A549 treated with GW870086 at 1 μM for 4 hours (cell line): ENCODE measurements around the gene SNAP91. TPM values are rescaled to one million over a fixed set of nuclear protein-coding genes. Genes with fewer than 3 reads are reported as not detected.

Source experiments
- total RNA-seq: library from RNA; stranded (reverse); fragments of 200-300 nt; extraction: Qiagen RNA extraction; gene quantifications from 5 replicates; pipeline ENCODE4 v1.2.3, GENCODE V29; 2022; ENCODE audit warnings: low read depth

Gene SNAP91, protein sequence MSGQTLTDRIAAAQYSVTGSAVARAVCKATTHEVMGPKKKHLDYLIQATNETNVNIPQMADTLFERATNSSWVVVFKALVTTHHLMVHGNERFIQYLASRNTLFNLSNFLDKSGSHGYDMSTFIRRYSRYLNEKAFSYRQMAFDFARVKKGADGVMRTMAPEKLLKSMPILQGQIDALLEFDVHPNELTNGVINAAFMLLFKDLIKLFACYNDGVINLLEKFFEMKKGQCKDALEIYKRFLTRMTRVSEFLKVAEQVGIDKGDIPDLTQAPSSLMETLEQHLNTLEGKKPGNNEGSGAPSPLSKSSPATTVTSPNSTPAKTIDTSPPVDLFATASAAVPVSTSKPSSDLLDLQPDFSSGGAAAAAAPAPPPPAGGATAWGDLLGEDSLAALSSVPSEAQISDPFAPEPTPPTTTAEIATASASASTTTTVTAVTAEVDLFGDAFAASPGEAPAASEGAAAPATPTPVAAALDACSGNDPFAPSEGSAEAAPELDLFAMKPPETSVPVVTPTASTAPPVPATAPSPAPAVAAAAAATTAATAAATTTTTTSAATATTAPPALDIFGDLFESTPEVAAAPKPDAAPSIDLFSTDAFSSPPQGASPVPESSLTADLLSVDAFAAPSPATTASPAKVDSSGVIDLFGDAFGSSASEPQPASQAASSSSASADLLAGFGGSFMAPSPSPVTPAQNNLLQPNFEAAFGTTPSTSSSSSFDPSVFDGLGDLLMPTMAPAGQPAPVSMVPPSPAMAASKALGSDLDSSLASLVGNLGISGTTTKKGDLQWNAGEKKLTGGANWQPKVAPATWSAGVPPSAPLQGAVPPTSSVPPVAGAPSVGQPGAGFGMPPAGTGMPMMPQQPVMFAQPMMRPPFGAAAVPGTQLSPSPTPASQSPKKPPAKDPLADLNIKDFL
- total RNA-seq = 0.10 to 0.30 TPM (median 0.20 TPM) in 4 of 5 replicates, not detected in the other

DNA sequence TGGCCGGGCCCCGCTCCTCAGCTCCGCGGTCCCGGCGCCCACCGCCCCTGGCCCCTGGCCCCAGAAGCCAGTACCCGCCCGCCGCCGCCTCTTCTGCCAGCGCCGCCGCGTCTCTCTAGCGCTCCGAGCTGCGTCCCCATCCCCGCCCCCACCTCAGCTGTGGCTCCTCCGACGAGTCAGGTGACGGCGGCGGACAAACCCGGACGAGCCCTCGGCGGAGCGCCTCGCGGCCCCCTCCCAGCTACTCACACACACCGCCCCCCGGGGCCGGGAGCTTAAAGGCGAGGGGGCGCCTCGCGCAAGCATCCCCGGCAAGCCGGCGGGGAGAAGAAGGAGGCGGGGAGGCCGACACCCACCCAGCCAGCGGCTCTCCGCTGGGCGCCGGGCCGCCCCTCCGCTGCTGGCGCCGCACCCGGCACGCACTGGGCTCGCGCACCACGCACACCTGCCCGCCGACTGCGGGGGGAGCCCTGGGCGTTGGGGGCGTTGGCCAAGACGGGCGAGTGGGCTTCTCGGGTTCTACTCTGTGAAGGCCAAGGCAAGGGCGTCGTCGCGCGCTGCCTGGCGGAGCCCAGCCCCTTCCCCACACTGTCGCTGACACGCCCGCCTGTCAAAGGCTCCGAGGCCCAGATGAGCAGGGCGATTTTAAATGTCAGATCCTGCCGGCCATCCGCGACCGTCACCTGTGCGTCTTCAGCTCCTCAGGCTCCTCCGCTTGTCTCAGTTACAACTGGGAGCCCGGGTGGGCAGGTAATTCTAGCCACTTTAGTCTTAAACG is at the start of gene SNAP91:
Gene SNAP91 (minus strand): TSS at position 132 of the 778 bp plus-strand sequence. CDS start 1,174 bp downstream, outside the sequence.

DNA sequence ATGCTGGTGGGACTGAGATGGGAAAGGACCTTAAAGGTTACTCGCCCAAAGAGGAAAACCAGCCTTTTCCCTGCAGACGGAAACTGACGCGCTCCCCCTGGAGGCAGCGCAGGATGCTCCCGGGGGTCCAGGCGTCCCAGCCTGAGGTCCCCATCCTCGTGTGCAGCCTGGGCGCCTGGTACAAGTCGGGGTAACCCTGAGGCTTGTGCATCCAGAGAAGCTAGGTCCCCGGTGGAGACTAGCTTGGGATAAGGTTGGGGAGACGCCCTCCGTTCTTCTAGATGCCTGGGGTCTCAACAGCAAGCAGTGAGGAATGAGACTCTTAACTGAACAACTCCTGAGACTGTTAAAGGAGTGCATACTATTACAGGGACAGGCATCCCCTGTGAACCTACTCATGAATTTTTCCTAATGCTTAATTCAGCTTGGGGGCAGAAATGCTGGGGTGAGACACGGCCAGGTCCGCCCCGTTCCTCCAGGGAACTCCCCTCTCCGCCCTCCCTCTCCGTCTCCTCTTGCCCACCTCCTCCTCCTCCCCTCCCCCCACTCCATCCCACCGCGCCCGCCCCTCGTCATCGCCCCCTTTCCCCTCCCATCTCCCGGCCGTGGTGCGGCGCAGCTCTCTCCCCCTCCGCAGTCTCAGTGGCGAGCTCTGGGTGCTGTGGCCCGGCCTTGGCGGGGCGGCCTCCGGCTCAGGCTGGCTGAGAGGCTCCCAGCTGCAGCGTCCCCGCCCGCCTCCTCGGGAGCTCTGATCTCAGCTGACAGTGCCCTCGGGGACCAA is 196.8 kb downstream of the SNAP91 start, which contains the start of gene PRSS35:
Gene PRSS35 (plus strand): TSS at position 634 of the 781 bp plus-strand sequence. CDS start 10,908 bp downstream, outside the sequence.

Other genes starting within 250 kb of the SNAP91 start
- gene PRSS35, start 196.6 kb downstream of the SNAP91 start, total RNA-seq = 0.07 to 0.15 TPM (median 0.09 TPM) in 4 of 5 replicates, not detected in the other
- 0.26 to 1.5 TPM (median 0.58 TPM) in 4 of 5 replicates, not detected in the other for gene RIPPLY2, start 144.3 kb upstream of the SNAP91 start, total RNA-seq
- 24.0 to 29.2 TPM (median 26.1 TPM) in 5 replicates for gene CYB5R4, start 150.6 kb upstream of the SNAP91 start, total RNA-seq